Epithelial cell of esophagus (primary cell): ENCODE data around the gene TSPAN17.
A peak's percentile ranks its signal among the peaks of the same experiment; 100 is the strongest.

Experiments
- DNase-seq: peaks from one replicate; pipeline ENCODE4 v3.0.0; 2010; ENCODE audit warnings: low read depth
- H3K4me3 ChIP-seq: 2 replicates; pipeline ENCODE4 v1.5.1; 2011; ENCODE audit warnings: mild to moderate bottlenecking, low read length, control low read depth
- CTCF ChIP-seq: IDR thresholded peaks from 2 replicates; pipeline ENCODE4 v1.5.1; 2011; ENCODE audit warnings: low read depth, mild to moderate bottlenecking, low read length, control low read depth, inconsistent platforms; ENCODE audit not compliant: insufficient read depth; ENCODE audit errors: missing control alignments

Gene TSPAN17

GRCh38 chr5:176621661-176622079 lies 25.6 kb upstream of the TSPAN17 start:
- no peak overlapping the region for H3K4me3 ChIP-seq
- no peak for DNase-seq
- TF ChIP-seq CTCF: no peak

- no peak for DNase-seq
- no peak overlapping the region for H3K4me3 ChIP-seq
- no peak for TF ChIP-seq CTCF
These were observed 23.1 kb upstream of the TSPAN17 start for GRCh38 chr5:176624142-176624541.

- no peak for TF ChIP-seq CTCF
- no peak for DNase-seq
- H3K4me3 ChIP-seq: no peak overlapping the region
These were observed 22.3 kb upstream of the TSPAN17 start for GRCh38 chr5:176624938-176625337.

- H3K4me3 ChIP-seq: no peak overlapping the region
- DNase-seq: no peak
- TF ChIP-seq CTCF: no peak
These were observed 21.8 kb upstream of the TSPAN17 start for GRCh38 chr5:176625512-176625911.

- DNase-seq: peak; percentile 73
- no peak for TF ChIP-seq CTCF
- no peak overlapping the region for H3K4me3 ChIP-seq
These were observed 21.1 kb upstream of the TSPAN17 start for GRCh38 chr5:176625966-176626875.

GRCh38 chr5:176626876-176627236 lies 20.4 kb upstream of the TSPAN17 start:
- no peak for TF ChIP-seq CTCF
- no peak for DNase-seq
- no peak overlapping the region for H3K4me3 ChIP-seq

DNA sequence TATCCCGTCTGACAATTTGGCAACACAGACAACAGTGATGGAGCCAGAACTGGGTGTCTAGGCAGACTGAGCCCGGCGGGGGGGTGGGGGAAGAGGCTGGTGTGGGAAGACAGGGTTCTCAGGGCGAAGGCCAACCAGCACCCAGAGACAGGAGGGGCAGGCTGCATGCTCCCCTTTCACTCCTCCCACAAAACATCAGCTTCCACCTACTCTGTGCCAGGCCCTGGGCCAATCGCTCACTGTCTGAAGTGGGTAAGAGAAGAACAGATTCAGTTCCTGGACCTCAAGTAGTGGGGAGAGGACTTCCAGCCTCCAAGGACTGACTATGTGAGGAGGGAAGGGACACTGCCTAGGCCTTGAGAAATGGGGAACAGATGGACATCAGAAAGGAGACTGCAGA lies 19.7 kb upstream of the TSPAN17 start:
- TF ChIP-seq CTCF: no peak
- H3K4me3 ChIP-seq: no peak overlapping the region
- DNase-seq: no peak
